ENCODE results near the gene CARS2. TPM values are rescaled to one million over a fixed set of nuclear protein-coding genes. Genes with fewer than 3 reads are reported as not detected.

CARS2 gene
- total and polyA plus RNA-seq, 3 experiments from 2014 or later, result 39.2 to 84.9 (median 84.5) TPM

DNA sequence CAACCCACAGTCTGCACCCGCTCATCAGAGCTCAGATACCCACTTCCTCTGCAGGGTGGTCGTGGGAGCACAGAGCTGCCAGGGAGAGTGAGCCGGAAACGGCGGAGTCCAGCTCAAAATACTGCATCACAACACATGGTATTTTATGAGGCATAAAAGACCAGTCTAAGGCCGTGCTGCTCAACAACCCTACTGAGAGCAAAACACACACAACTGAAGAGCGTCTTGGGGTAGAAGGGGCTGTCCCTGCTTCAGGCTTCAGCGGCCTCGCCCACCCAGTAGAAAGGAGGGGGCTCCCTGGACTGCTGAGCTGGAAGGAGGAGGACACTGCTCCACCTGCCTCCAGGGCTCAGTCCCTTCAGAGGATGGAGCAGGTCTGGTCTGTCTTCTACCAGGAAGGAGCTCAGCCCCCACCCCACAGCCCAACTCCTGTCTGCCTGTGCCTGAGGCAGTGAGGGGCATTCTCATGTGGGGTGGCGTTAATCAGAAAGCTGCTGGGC is 53.6 kb downstream of the CARS2 start:
- Mint-ChIP-seq H3K36me3 (peaks cover 0 to 77% (median 10%) of the 10 kb centered on the region in 3 donors), H3K4me3 (no peak overlapping the region), H3K27me3 (no peaks in the 10 kb centered on the region), H3K27ac (no peak overlapping the region), H3K9me3 (no peaks in the 10 kb centered on the region), H3K4me1 (peaks cover 10 to 16% (median 11%) of the 10 kb centered on the region in 3 donors)
- Histone ChIP-seq H3K9me3 (ENCODE audit: low read length) (no peaks in the 10 kb centered on the region), H3K36me3 (ENCODE audit: insufficient read depth, low read length) (peaks cover 8% of the 10 kb centered on the region), H3K27ac (ENCODE audit: low read depth, low read length) (no peak overlapping the region), H3K4me3 (ENCODE audit: low read length) (no peak overlapping the region), H3K4me1 (ENCODE audit: insufficient read depth, low read length) (no peaks in the 10 kb centered on the region), H3K27me3 (ENCODE audit: insufficient read depth, low read length, poor library complexity, severe bottlenecking) (no peaks in the 10 kb centered on the region)
- CTCF ChIA-PET, result no interaction called here
- POLR2A ChIA-PET, result no interaction called here
- no peak for DNase-seq

DNA sequence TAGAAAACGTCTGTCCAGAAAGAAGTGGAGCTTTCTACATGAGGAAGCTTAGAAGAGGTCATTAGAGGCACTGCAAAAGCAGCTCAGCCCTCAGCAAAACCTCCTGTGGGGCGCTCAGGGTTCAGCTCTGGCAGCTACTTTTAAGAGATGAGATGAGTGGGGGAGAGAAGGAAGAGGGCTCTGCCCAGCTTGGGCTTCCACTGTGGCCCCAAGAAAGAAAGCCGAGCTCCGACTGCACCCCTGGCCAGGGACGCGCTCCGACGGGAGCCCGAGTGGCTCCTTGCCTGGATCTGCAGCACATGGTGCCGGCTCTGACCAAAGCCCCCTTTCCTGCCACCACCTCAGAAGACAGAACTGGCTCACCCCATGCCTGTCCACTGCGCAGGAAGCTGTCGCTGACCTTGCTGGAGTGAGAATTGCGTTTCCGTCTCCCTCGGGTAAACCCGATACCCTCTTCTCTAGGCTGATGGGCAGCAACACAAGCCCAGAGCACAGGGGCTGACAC is 54.1 kb downstream of the CARS2 start:
- H3K27ac ChIP-seq (ENCODE audit: low read depth, low read length), result no peak overlapping the region
- CTCF ChIA-PET, result no interaction called here

DNA sequence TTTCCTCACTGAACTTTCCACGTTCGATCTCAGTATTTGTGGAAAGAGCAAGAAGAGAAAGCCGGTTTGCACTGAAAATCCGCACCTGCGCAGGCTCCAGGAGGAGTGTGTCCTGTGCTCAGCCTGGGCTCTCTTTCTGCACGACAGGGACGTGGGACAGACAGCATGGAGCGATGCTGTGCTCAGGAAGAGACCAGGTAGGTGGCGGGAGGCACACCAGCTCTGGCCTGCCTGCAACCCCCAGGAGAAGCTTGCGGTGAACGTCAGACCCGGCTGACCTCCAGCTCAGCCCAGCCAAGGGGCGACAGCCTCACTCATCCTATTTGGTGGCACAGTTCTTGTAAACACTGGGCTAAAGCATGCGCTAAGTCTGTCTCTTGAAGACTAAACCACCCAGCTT is 54.6 kb downstream of the CARS2 start:
- peaks cover 8% of the 10 kb centered on the region for H3K36me3 ChIP-seq (ENCODE audit: insufficient read depth, low read length)
- no peaks in the 10 kb centered on the region for H3K9me3 ChIP-seq (ENCODE audit: low read length)
- POLR2A ChIA-PET, result no interaction called here
- DNase-seq, result no peak
- Mint-ChIP-seq H3K4me1 (peaks cover 8 to 12% (median 8%) of the 10 kb centered on the region in 3 donors), H3K27ac (peak overlapping the region in 1 of 8 donors; percentile 68), H3K9me3 (no peaks in the 10 kb centered on the region), H3K27me3 (no peaks in the 10 kb centered on the region), H3K36me3 (peaks cover 0 to 74% (median 8%) of the 10 kb centered on the region in 3 donors), H3K4me3 (no peak overlapping the region)
- no peak overlapping the region for H3K27ac ChIP-seq (ENCODE audit: low read depth, low read length)
- no peaks in the 10 kb centered on the region for H3K4me1 ChIP-seq (ENCODE audit: insufficient read depth, low read length)
- CTCF ChIA-PET, result no interaction called here
- no peaks in the 10 kb centered on the region for H3K27me3 ChIP-seq (ENCODE audit: insufficient read depth, low read length, poor library complexity, severe bottlenecking)
- no peak overlapping the region for H3K4me3 ChIP-seq (ENCODE audit: low read length)

More for the DNA sequence above, 54.1 kb downstream of the CARS2 start:
- POLR2A ChIA-PET, result no interaction called here
- Mint-ChIP-seq H3K36me3 (peaks cover 0 to 75% (median 10%) of the 10 kb centered on the region in 3 donors), H3K4me3 (no peak overlapping the region), H3K27ac (peak overlapping the region in 1 of 8 donors; percentile 68), H3K27me3 (no peaks in the 10 kb centered on the region), H3K9me3 (no peaks in the 10 kb centered on the region), H3K4me1 (peaks cover 8 to 14% (median 11%) of the 10 kb centered on the region in 3 donors)
- no peak for DNase-seq
- Histone ChIP-seq H3K4me3 (ENCODE audit: low read length) (no peak overlapping the region), H3K27me3 (ENCODE audit: insufficient read depth, low read length, poor library complexity, severe bottlenecking) (no peaks in the 10 kb centered on the region), H3K36me3 (ENCODE audit: insufficient read depth, low read length) (peaks cover 8% of the 10 kb centered on the region), H3K4me1 (ENCODE audit: insufficient read depth, low read length) (no peaks in the 10 kb centered on the region), H3K9me3 (ENCODE audit: low read length) (no peaks in the 10 kb centered on the region)

DNA sequence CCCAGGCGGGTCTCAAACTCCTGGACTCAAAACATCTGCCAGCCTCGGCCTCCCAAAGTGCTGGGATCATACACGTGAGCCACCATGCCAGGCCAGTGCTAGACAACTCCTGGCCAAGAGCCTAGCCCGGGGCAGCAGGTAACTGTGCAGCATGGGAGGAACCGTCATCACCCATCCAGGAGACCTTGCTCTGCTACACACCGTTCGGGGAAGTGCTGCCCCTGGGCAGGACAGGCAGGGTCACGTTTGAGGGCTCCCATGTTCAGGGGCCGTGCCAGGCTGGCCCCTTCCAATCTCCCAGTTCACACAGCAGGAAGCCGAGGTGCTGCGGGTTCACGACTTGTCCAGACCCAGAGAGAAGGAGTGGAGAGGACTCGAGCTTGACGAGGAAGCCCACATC is 55.5 kb downstream of the CARS2 start:
- Histone ChIP-seq H3K27ac (ENCODE audit: low read depth, low read length) (no peak overlapping the region), H3K4me1 (ENCODE audit: insufficient read depth, low read length) (no peaks in the 10 kb centered on the region), H3K9me3 (ENCODE audit: low read length) (no peaks in the 10 kb centered on the region), H3K36me3 (ENCODE audit: insufficient read depth, low read length) (peaks cover 8% of the 10 kb centered on the region), H3K4me3 (ENCODE audit: low read length) (no peak overlapping the region), H3K27me3 (ENCODE audit: insufficient read depth, low read length, poor library complexity, severe bottlenecking) (no peaks in the 10 kb centered on the region)
- H3K9me3 Mint-ChIP-seq, result no peaks in the 10 kb centered on the region
- H3K27ac Mint-ChIP-seq, result peak overlapping the region in 1 of 8 donors; percentile 54
- no peak for DNase-seq
- ChIA-PET POLR2A (no interaction called here), CTCF (no interaction called here)
- peaks cover 5 to 6% (median 6%) of the 10 kb centered on the region in 3 donors for H3K4me1 Mint-ChIP-seq
- H3K36me3 Mint-ChIP-seq, result peaks cover 0 to 73% (median 6%) of the 10 kb centered on the region in 3 donors
- no peaks in the 10 kb centered on the region for H3K27me3 Mint-ChIP-seq
- no peak overlapping the region for H3K4me3 Mint-ChIP-seq

DNA sequence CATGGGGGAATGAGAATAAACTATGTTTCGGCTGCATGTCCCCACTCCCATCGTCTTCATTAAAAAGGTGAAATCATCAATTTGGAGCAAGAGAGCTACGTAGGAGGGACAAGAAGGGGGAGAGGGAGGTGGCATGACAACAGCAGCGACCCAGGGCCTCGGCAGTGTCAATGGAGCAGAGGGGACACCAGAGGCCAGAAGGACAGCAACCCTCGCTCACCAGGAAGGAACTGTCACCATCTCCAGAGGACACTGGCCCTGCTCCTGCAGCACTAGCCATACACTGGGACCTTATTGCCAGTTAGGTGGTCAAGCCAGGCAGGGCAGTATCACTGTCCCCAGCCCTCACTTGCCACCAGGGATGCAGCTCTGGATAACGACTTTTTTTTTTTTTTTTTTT is 56.4 kb downstream of the CARS2 start:
- H3K9me3 Mint-ChIP-seq, result no peaks in the 10 kb centered on the region
- POLR2A ChIA-PET, result no interaction called here

DNA sequence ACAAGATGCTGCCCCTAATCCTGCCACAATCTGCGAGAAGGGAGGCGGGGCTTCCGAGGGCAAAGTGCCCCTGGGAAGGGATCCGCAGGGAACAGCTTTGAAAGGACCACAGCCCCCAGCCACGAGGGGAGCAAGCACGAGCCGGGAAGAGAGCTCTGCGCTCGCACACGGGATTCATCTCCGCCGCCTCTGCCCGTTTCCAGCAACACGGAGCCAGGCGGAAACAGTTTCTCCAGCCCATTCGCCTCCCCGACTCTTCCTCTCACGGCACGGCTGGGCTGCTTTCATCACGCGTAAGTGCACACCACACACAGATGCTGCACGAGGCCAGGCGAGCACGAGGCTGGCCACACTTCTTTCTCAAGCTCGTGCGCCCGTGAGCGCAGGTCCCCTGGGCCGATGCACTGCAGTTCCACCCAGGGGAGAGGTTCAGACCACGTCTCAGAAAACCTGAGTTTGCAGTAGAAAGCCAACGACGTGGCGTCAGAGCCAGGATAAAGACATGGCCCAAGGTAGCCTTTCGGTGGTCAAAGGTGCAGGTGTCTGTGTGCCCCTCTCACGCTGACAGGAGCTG is 57.0 kb downstream of the CARS2 start:
- H3K9me3 Mint-ChIP-seq, result no peaks in the 10 kb centered on the region
- Histone ChIP-seq H3K27me3 (ENCODE audit: insufficient read depth, low read length, poor library complexity, severe bottlenecking) (no peaks in the 10 kb centered on the region), H3K36me3 (ENCODE audit: insufficient read depth, low read length) (peaks cover 12% of the 10 kb centered on the region), H3K4me1 (ENCODE audit: insufficient read depth, low read length) (peaks cover 4% of the 10 kb centered on the region), H3K4me3 (ENCODE audit: low read length) (no peak overlapping the region), H3K27ac (ENCODE audit: low read depth, low read length) (no peak overlapping the region), H3K9me3 (ENCODE audit: low read length) (no peaks in the 10 kb centered on the region)
- H3K27ac Mint-ChIP-seq, result no peak overlapping the region
- POLR2A ChIA-PET, result no interaction called here
- peaks cover 6 to 8% (median 7%) of the 10 kb centered on the region in 3 donors for H3K4me1 Mint-ChIP-seq
- H3K27me3 Mint-ChIP-seq, result no peaks in the 10 kb centered on the region
- H3K4me3 Mint-ChIP-seq, result no peak overlapping the region
- no peak for DNase-seq
- CTCF ChIA-PET, result no interaction called here
- peaks cover 0 to 70% (median 6%) of the 10 kb centered on the region in 3 donors for H3K36me3 Mint-ChIP-seq

More for the DNA sequence above, 56.4 kb downstream of the CARS2 start:
- no peaks in the 10 kb centered on the region for H3K9me3 ChIP-seq (ENCODE audit: low read length)
- peaks cover 0 to 70% (median 6%) of the 10 kb centered on the region in 3 donors for H3K36me3 Mint-ChIP-seq
- H3K27ac Mint-ChIP-seq, result no peak overlapping the region
- DNase-seq, result no peak
- H3K27me3 ChIP-seq (ENCODE audit: insufficient read depth, low read length, poor library complexity, severe bottlenecking), result no peaks in the 10 kb centered on the region
- H3K4me1 ChIP-seq (ENCODE audit: insufficient read depth, low read length), result peaks cover 3% of the 10 kb centered on the region
- H3K36me3 ChIP-seq (ENCODE audit: insufficient read depth, low read length), result peaks cover 8% of the 10 kb centered on the region
- peaks cover 2 to 7% (median 6%) of the 10 kb centered on the region in 3 donors for H3K4me1 Mint-ChIP-seq
- no peak overlapping the region for H3K27ac ChIP-seq (ENCODE audit: low read depth, low read length)
- H3K4me3 Mint-ChIP-seq, result no peak overlapping the region
- no peaks in the 10 kb centered on the region for H3K27me3 Mint-ChIP-seq
- H3K4me3 ChIP-seq (ENCODE audit: low read length), result no peak overlapping the region
- CTCF ChIA-PET, result no interaction called here

DNA sequence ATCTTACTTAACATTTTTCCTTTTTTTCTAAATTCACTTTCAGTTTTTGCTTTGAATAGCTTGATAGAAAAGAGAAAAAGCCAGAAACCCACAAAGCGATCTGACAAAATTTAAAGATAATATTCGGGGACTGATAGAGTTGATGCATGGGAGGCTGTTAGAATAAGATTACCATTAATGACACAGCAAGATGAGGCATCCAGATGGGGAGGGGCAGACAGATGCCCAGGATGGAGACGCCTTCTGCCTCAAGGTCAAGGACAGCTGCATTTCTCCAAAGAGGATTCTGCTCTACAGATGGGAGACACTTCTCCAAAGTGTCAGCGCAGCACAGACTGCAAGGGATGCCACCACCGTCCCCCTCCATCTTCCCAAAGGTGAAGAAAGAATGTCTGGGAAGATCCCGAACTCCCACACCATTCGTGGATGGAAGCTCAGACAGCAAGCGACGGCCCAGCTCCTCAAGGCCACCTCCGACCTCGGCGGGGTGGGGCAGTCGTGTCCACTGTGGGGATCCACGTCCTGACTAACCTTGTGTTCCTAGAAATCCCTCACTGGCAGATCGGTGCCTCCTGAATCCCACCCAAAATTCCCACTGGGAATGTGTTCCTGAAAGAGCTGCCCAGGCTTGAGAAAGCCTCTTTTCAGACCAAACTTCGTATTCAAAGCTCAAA is 57.6 kb downstream of the CARS2 start:
- H3K36me3 ChIP-seq (ENCODE audit: insufficient read depth, low read length), result peaks cover 17% of the 10 kb centered on the region
- no peak overlapping the region for H3K4me3 ChIP-seq (ENCODE audit: low read length)
- no peaks in the 10 kb centered on the region for H3K9me3 Mint-ChIP-seq
- H3K9me3 ChIP-seq (ENCODE audit: low read length), result no peaks in the 10 kb centered on the region
- H3K27me3 ChIP-seq (ENCODE audit: insufficient read depth, low read length, poor library complexity, severe bottlenecking), result no peaks in the 10 kb centered on the region
- H3K27me3 Mint-ChIP-seq, result no peaks in the 10 kb centered on the region
- H3K4me3 Mint-ChIP-seq, result no peak overlapping the region
- DNase-seq, result no peak
- ChIA-PET POLR2A (no interaction called here), CTCF (no interaction called here)
- H3K27ac Mint-ChIP-seq, result no peak overlapping the region
- peaks cover 3 to 7% (median 6%) of the 10 kb centered on the region in 3 donors for H3K4me1 Mint-ChIP-seq
- peaks cover 4% of the 10 kb centered on the region for H3K4me1 ChIP-seq (ENCODE audit: insufficient read depth, low read length)
- H3K27ac ChIP-seq (ENCODE audit: low read depth, low read length), result no peak overlapping the region
- H3K36me3 Mint-ChIP-seq, result peaks cover 0 to 70% (median 6%) of the 10 kb centered on the region in 3 donors

DNA sequence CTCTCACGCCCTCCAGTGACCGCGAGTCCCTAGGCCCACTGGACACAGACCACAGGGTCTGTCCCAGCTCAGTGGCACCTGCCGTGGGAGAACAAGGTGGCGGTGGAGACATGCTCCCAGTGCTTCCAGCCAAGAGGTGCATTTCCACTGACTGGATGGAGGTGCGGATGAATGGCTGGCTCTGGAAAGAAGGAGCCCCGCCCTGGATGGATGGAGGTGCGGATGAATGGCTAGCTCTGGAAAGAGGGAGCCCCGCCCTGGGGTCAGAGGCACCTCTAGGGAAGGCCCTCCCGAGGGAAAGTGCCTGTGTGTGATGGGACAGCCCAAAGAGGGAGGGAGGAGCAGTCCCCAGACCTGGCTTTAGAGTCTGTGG is 58.6 kb downstream of the CARS2 start:
- Mint-ChIP-seq H3K4me3 (no peak overlapping the region), H3K4me1 (peaks cover 1 to 7% (median 4%) of the 10 kb centered on the region in 3 donors), H3K27me3 (no peaks in the 10 kb centered on the region), H3K36me3 (peaks cover 0 to 73% (median 8%) of the 10 kb centered on the region in 3 donors), H3K9me3 (no peaks in the 10 kb centered on the region), H3K27ac (no peak overlapping the region)
- ChIA-PET CTCF (no interaction called here), POLR2A (no interaction called here)
- no peak for DNase-seq
- no peaks in the 10 kb centered on the region for H3K27me3 ChIP-seq (ENCODE audit: insufficient read depth, low read length, poor library complexity, severe bottlenecking)
- peaks cover 4% of the 10 kb centered on the region for H3K4me1 ChIP-seq (ENCODE audit: insufficient read depth, low read length)
- H3K4me3 ChIP-seq (ENCODE audit: low read length), result no peak overlapping the region
- no peak overlapping the region for H3K27ac ChIP-seq (ENCODE audit: low read depth, low read length)
- peaks cover 17% of the 10 kb centered on the region for H3K36me3 ChIP-seq (ENCODE audit: insufficient read depth, low read length)
- no peaks in the 10 kb centered on the region for H3K9me3 ChIP-seq (ENCODE audit: low read length)
